PC-9 (cell line): ENCODE measurements around the gene UXT. TPM values are rescaled to one million over a fixed set of nuclear protein-coding genes. Genes with fewer than 3 reads are reported as not detected.

ENCODE experiments used
- BruUV-seq: library from RNA; stranded (reverse); fragments of 400-500 nt; replicated peaks from 2 replicates; lab custom pipeline; 2021; lab: Mats Ljungman, UMichigan
- CTCF ChIA-PET: fragments of 300-600 bp; sonication (Branson Sonifier 250); formaldehyde crosslinking; loops from one replicate; lab custom pipeline; 2022; ENCODE audit warnings: antibody characterized with exemption; lab: Charles Lee
- POLR2A ChIA-PET: fragments of 300-600 bp; sonication (Branson Sonifier 250); formaldehyde crosslinking; loops from one replicate; lab custom pipeline; 2022; ENCODE audit warnings: antibody characterized with exemption; ENCODE audit not compliant: unreplicated experiment; lab: Charles Lee
- DNase-seq, 2 experiments: peaks; one replicate each; pipeline versions ENCODE4 v3.0.0 to v3.0.0-alpha.2; 2015 to 2022; ENCODE audit warnings: mixed read lengths in 1 of 2
- H2AFZ ChIP-seq: fragments of 200-600 bp; sonication (generic); 2 replicates; pipeline ENCODE4 v1.8.1; 2017; ENCODE audit warnings: antibody characterized with exemption
- H3F3A ChIP-seq: fragments of 200-600 bp; sonication (generic); 2 replicates; pipeline ENCODE4 v1.8.1; 2017; ENCODE audit warnings: antibody characterized with exemption, mild to moderate bottlenecking, low read depth; ENCODE audit not compliant: insufficient read depth
- H3K27ac ChIP-seq: fragments of 200-600 bp; sonication (generic); 2 replicates; pipeline ENCODE4 v1.6.1; 2016; ENCODE audit warnings: mixed run types
- H3K27me3 ChIP-seq: fragments of 200-600 bp; sonication (generic); 2 replicates; pipeline ENCODE4 v1.6.1; 2016; ENCODE audit warnings: low read depth, mixed run types; ENCODE audit not compliant: insufficient read depth
- H3K36me3 ChIP-seq: fragments of 200-600 bp; sonication (generic); 2 replicates; pipeline ENCODE4 v1.6.1; 2016; ENCODE audit warnings: low read depth, mixed run types
- H3K4me1 ChIP-seq: fragments of 200-600 bp; sonication (generic); replicated peaks from 2 replicates; pipeline ENCODE4 v1.6.1; 2016; ENCODE audit warnings: mixed run types; ENCODE audit not compliant: insufficient read depth
- H3K4me2 ChIP-seq: fragments of 200-600 bp; sonication (generic); 2 replicates; pipeline ENCODE4 v1.6.1; 2017; ENCODE audit warnings: mixed run types
- H3K4me3 ChIP-seq: fragments of 200-600 bp; sonication (generic); 2 replicates; pipeline ENCODE4 v1.6.1; 2016; ENCODE audit warnings: mixed run types
- H3K79me2 ChIP-seq: fragments of 200-600 bp; sonication (generic); 2 replicates; pipeline ENCODE4 v1.6.1; 2017; ENCODE audit warnings: low read depth, mixed run types
- H3K9me2 ChIP-seq: fragments of 200-600 bp; sonication (generic); 2 replicates; pipeline ENCODE4 v1.8.1; 2017; ENCODE audit warnings: mild to moderate bottlenecking; ENCODE audit not compliant: insufficient read depth
- H3K9me3 ChIP-seq: fragments of 200-600 bp; sonication (generic); 2 replicates; pipeline ENCODE4 v1.8.1; 2016; ENCODE audit warnings: low read depth; ENCODE audit not compliant: insufficient read depth
- H4K20me1 ChIP-seq: fragments of 200-600 bp; sonication (generic); 2 replicates; pipeline ENCODE4 v1.8.1; 2017; ENCODE audit not compliant: insufficient read depth
- EZH2 ChIP-seq: fragments of 200-600 bp; sonication (generic); IDR thresholded peaks from 2 replicates; pipeline ENCODE4 v1.8.0; 2017; ENCODE audit warnings: antibody characterized with exemption, low read depth
- intact Hi-C: fragments of 100-400 bp; cut with micrococcal nuclease; formaldehyde crosslinking; loops from one replicate; pipeline ENCODE4 v1.10.0; 2022; ENCODE audit not compliant: unreplicated experiment
- total RNA-seq: library from RNA; stranded (reverse); gene quantifications from 2 replicates; pipeline ENCODE4 v1.2.3, GENCODE V29; 2021
- TF ChIP-seq, protein P1 (sequence below): fragments of 200-600 bp; sonication (generic); conservative IDR thresholded peaks from 2 replicates; pipeline ENCODE4 v1.6.1; 2017; ENCODE audit warnings: mixed run types, antibody characterized with exemption, mild to moderate bottlenecking, moderate library complexity

UXT gene
- total RNA-seq, 1 experiment from 2014 or later, result 53.8 TPM

DNA sequence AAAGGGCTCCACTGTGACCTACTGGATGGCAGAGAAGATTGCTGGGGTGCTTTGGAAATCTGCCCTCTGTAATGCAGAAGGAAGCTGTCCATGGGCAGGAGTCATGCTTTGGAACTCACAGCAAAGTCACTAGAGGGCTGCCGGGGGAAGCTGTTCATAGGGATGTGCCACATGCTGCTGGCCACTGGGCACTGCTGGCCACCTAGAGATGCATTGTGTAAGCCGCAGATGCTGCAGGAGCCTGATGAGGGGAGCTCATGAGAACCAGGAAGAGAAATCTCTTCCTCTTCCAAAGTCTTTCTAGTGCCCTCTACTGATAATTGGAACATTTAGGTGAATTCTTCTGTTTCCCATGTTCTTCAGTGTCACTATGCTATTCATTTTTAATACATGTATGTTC lies 31.2 kb upstream of the UXT start:
- no peaks in the 10 kb centered on the region for H3F3A ChIP-seq
- no peaks in the 10 kb centered on the region for H3K9me2 ChIP-seq
- H4K20me1 ChIP-seq, result no peaks in the 10 kb centered on the region
- no peak overlapping the region for H3K4me3 ChIP-seq
- no peaks in the 10 kb centered on the region for H3K4me1 ChIP-seq
- H3K79me2 ChIP-seq, result no peaks in the 10 kb centered on the region
- no peak for DNase-seq
- H3K27ac ChIP-seq, result no peak overlapping the region
- POLR2A ChIA-PET, result no interaction called here
- no peak overlapping the region for H2AFZ ChIP-seq
- H3K4me2 ChIP-seq, result no peak overlapping the region
- H3K36me3 ChIP-seq, result no peaks in the 10 kb centered on the region
- CTCF ChIA-PET, result no interaction called here
- no peak for TF ChIP-seq EZH2
- TF ChIP-seq, protein P1, sequence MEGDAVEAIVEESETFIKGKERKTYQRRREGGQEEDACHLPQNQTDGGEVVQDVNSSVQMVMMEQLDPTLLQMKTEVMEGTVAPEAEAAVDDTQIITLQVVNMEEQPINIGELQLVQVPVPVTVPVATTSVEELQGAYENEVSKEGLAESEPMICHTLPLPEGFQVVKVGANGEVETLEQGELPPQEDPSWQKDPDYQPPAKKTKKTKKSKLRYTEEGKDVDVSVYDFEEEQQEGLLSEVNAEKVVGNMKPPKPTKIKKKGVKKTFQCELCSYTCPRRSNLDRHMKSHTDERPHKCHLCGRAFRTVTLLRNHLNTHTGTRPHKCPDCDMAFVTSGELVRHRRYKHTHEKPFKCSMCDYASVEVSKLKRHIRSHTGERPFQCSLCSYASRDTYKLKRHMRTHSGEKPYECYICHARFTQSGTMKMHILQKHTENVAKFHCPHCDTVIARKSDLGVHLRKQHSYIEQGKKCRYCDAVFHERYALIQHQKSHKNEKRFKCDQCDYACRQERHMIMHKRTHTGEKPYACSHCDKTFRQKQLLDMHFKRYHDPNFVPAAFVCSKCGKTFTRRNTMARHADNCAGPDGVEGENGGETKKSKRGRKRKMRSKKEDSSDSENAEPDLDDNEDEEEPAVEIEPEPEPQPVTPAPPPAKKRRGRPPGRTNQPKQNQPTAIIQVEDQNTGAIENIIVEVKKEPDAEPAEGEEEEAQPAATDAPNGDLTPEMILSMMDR, result no peak
- intact Hi-C loops, result no loop called here
- no peaks in the 10 kb centered on the region for H3K27me3 ChIP-seq
- no TSS peak for BruUV-seq
- H3K9me3 ChIP-seq, result no peaks in the 10 kb centered on the region

DNA sequence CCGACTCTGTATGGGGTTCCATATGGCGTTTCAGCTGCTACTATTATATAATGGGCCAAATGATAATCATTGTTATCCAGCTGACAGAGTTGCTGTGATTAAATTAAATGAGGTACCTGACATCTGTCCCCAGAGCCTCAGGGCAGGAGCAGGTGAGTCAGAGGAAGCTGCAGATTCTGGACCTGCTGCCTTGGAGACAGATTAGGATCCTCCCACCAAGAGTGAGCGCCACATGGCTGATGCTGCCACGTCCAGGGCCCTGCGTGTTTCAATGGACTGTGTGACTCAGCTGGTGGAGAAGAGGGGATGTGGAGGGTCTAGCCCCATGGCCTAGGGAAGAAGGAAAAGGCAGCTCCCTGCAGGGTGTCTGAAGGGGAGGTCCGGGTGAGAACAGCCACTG lies 28.3 kb upstream of the UXT start:
- TF ChIP-seq, protein P1, result no peak
- TF ChIP-seq EZH2, result no peak
- ChIA-PET POLR2A (no interaction called here), CTCF (no interaction called here)
- peak in 1 of 2 experiments; percentile 44 for DNase-seq
- H3K36me3 ChIP-seq, result no peaks in the 10 kb centered on the region
- H3K79me2 ChIP-seq, result no peaks in the 10 kb centered on the region
- H3K4me3 ChIP-seq, result no peak overlapping the region
- no peaks in the 10 kb centered on the region for H3K9me3 ChIP-seq
- no peak overlapping the region for H2AFZ ChIP-seq
- no peak overlapping the region for H3K4me2 ChIP-seq
- BruUV-seq, result no TSS peak
- H3K9me2 ChIP-seq, result no peaks in the 10 kb centered on the region
- H3F3A ChIP-seq, result no peaks in the 10 kb centered on the region
- no peaks in the 10 kb centered on the region for H3K4me1 ChIP-seq
- no peaks in the 10 kb centered on the region for H4K20me1 ChIP-seq
- no peaks in the 10 kb centered on the region for H3K27me3 ChIP-seq
- intact Hi-C loops, result no loop called here
- H3K27ac ChIP-seq, result no peak overlapping the region

DNA sequence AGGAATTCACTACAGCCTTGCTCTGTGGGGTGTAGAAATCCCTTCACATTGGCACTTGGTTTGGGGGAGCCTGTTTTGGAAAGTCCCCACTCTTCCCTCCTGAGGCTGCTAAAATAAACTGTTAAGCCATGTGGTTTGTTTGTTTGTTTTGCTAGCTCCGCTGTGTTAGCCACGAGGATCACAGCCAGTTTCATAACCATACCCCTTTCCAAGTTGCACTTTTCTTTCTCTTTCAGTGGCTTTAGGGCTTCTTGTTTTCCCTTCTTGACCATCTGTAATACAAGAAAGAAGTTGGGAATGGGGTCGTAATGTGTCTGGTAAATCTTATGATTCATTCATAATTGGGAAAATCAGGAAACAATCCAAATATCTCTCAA lies 24.8 kb upstream of the UXT start:
- TF ChIP-seq, protein P1, result no peak
- no peak for TF ChIP-seq EZH2
- ChIA-PET POLR2A (no interaction called here), CTCF (no interaction called here)
- BruUV-seq, result no TSS peak
- Histone ChIP-seq H3F3A (no peaks in the 10 kb centered on the region), H3K79me2 (no peaks in the 10 kb centered on the region), H3K27ac (no peak overlapping the region), H3K4me1 (no peaks in the 10 kb centered on the region), H3K9me3 (no peaks in the 10 kb centered on the region), H3K27me3 (no peaks in the 10 kb centered on the region), H3K4me2 (no peak overlapping the region), H3K9me2 (no peaks in the 10 kb centered on the region), H3K4me3 (no peak overlapping the region), H2AFZ (no peak overlapping the region), H3K36me3 (no peaks in the 10 kb centered on the region), H4K20me1 (no peaks in the 10 kb centered on the region)
- no peak for DNase-seq
- intact Hi-C loops, result no loop called here
